ENCODE results near the gene GOLGA8N.
"Not testable (repeated sequence)": the region's sequence is repeated elsewhere in the genome, so short reads cannot be mapped to it uniquely, and the experiment has no call there.

The GOLGA8N gene

GRCh38 chr15:32615871-32616426, 22.7 kb downstream of the GOLGA8N start:
- not testable (repeated sequence) for H3K4me1 ChIP-seq (ENCODE audit: insufficient read depth, low read length); H3K27me3 ChIP-seq (ENCODE audit: insufficient read depth, low read length); H3K27ac ChIP-seq (ENCODE audit: low read length); H3K9me3 ChIP-seq (ENCODE audit: insufficient read depth, low read depth, low read length); H3K36me3 ChIP-seq (ENCODE audit: insufficient read depth, low read depth, low read length)
- Histone ChIP-seq H3K4me3 (ENCODE audit: low read length) (peak overlapping the region; percentile 80), H3K9ac (ENCODE audit: low read depth, low read length) (peak overlapping the region; percentile 92)

- H3K36me3 ChIP-seq (ENCODE audit: insufficient read depth, low read depth, low read length) = peaks cover 76% of the 10 kb centered on the region
- H3K27ac ChIP-seq (ENCODE audit: low read length) = no peak overlapping the region
- H3K4me1 ChIP-seq (ENCODE audit: insufficient read depth, low read length) = peaks cover 4% of the 10 kb centered on the region
- H3K9ac ChIP-seq (ENCODE audit: low read depth, low read length) = no peak overlapping the region
- no peaks in the 10 kb centered on the region for H3K27me3 ChIP-seq (ENCODE audit: insufficient read depth, low read length)
- H3K4me3 ChIP-seq (ENCODE audit: low read length) = no peak overlapping the region
- H3K9me3 ChIP-seq (ENCODE audit: insufficient read depth, low read depth, low read length) = no peaks in the 10 kb centered on the region
Measured at GRCh38 chr15:32636410-32636809, 43.2 kb downstream of the GOLGA8N start.

GRCh38 chr15:32636908-32637567, 43.8 kb downstream of the GOLGA8N start:
- Histone ChIP-seq H3K9ac (ENCODE audit: low read depth, low read length) (no peak overlapping the region), H3K4me1 (ENCODE audit: insufficient read depth, low read length) (peaks cover 4% of the 10 kb centered on the region), H3K27ac (ENCODE audit: low read length) (no peak overlapping the region), H3K4me3 (ENCODE audit: low read length) (no peak overlapping the region), H3K27me3 (ENCODE audit: insufficient read depth, low read length) (no peaks in the 10 kb centered on the region), H3K9me3 (ENCODE audit: insufficient read depth, low read depth, low read length) (no peaks in the 10 kb centered on the region), H3K36me3 (ENCODE audit: insufficient read depth, low read depth, low read length) (peaks cover 72% of the 10 kb centered on the region)

GRCh38 chr15:32637704-32638103, 44.4 kb downstream of the GOLGA8N start:
- H3K36me3 ChIP-seq (ENCODE audit: insufficient read depth, low read depth, low read length) = peaks cover 70% of the 10 kb centered on the region
- no peak overlapping the region for H3K4me3 ChIP-seq (ENCODE audit: low read length)
- H3K9me3 ChIP-seq (ENCODE audit: insufficient read depth, low read depth, low read length) = no peaks in the 10 kb centered on the region
- H3K9ac ChIP-seq (ENCODE audit: low read depth, low read length) = no peak overlapping the region
- H3K27ac ChIP-seq (ENCODE audit: low read length) = no peak overlapping the region
- H3K4me1 ChIP-seq (ENCODE audit: insufficient read depth, low read length) = peaks cover 6% of the 10 kb centered on the region
- no peaks in the 10 kb centered on the region for H3K27me3 ChIP-seq (ENCODE audit: insufficient read depth, low read length)

GRCh38 chr15:32641517-32642059, 48.3 kb downstream of the GOLGA8N start, which contains the start of gene SCG5:
Gene SCG5, plus strand, starts transcription at chr15:32641710. Its CDS starts 1,883 bp downstream, at chr15:32643593.
- peak within 1 kb of the TSS; percentile 76 for H3K27ac ChIP-seq (ENCODE audit: low read length)

GRCh38 chr15:32642667-32643435, 49.6 kb downstream of the GOLGA8N start:
- Histone ChIP-seq H3K9ac (ENCODE audit: low read depth, low read length) (peak overlapping the region; percentile 59; the same call in 1 of the 2 replicates), H3K27ac (ENCODE audit: low read length) (no peak overlapping the region), H3K4me3 (ENCODE audit: low read length) (peak overlapping the region; percentile 50; the same call in 1 of the 2 replicates), H3K27me3 (ENCODE audit: insufficient read depth, low read length) (no peaks in the 10 kb centered on the region), H3K9me3 (ENCODE audit: insufficient read depth, low read depth, low read length) (no peaks in the 10 kb centered on the region), H3K36me3 (ENCODE audit: insufficient read depth, low read depth, low read length) (peaks cover 19% of the 10 kb centered on the region), H3K4me1 (ENCODE audit: insufficient read depth, low read length) (peaks cover 13% of the 10 kb centered on the region)

More at GRCh38 chr15:32641517-32642059, 48.3 kb downstream of the GOLGA8N start, which contains the start of gene SCG5:
- H3K4me1 ChIP-seq (ENCODE audit: insufficient read depth, low read length) = peaks cover 13% of the 10 kb centered on the region
- H3K27me3 ChIP-seq (ENCODE audit: insufficient read depth, low read length) = no peaks in the 10 kb centered on the region
- H3K4me3 ChIP-seq (ENCODE audit: low read length) = peak within 1 kb of the TSS; percentile 91
- peak within 1 kb of the TSS; percentile 88; the same call in 1 of the 2 replicates for H3K9ac ChIP-seq (ENCODE audit: low read depth, low read length)
- peaks cover 31% of the 10 kb centered on the region for H3K36me3 ChIP-seq (ENCODE audit: insufficient read depth, low read depth, low read length)
- H3K9me3 ChIP-seq (ENCODE audit: insufficient read depth, low read depth, low read length) = no peaks in the 10 kb centered on the region

- no peaks in the 10 kb centered on the region for H3K27me3 ChIP-seq (ENCODE audit: insufficient read depth, low read length)
- H3K4me1 ChIP-seq (ENCODE audit: insufficient read depth, low read length) = peaks cover 13% of the 10 kb centered on the region
- no peak overlapping the region for H3K4me3 ChIP-seq (ENCODE audit: low read length)
- peaks cover 8% of the 10 kb centered on the region for H3K36me3 ChIP-seq (ENCODE audit: insufficient read depth, low read depth, low read length)
- no peak overlapping the region for H3K9ac ChIP-seq (ENCODE audit: low read depth, low read length)
- H3K9me3 ChIP-seq (ENCODE audit: insufficient read depth, low read depth, low read length) = no peaks in the 10 kb centered on the region
- H3K27ac ChIP-seq (ENCODE audit: low read length) = no peak overlapping the region
Measured at GRCh38 chr15:32643907-32644445, 50.7 kb downstream of the GOLGA8N start.

GRCh38 chr15:32646291-32646690, 53.0 kb downstream of the GOLGA8N start:
- H3K27ac ChIP-seq (ENCODE audit: low read length) = no peak overlapping the region
- peaks cover 10% of the 10 kb centered on the region for H3K4me1 ChIP-seq (ENCODE audit: insufficient read depth, low read length)
- H3K27me3 ChIP-seq (ENCODE audit: insufficient read depth, low read length) = no peaks in the 10 kb centered on the region
- H3K9ac ChIP-seq (ENCODE audit: low read depth, low read length) = no peak overlapping the region
- H3K36me3 ChIP-seq (ENCODE audit: insufficient read depth, low read depth, low read length) = no peaks in the 10 kb centered on the region
- no peaks in the 10 kb centered on the region for H3K9me3 ChIP-seq (ENCODE audit: insufficient read depth, low read depth, low read length)
- H3K4me3 ChIP-seq (ENCODE audit: low read length) = no peak overlapping the region

GRCh38 chr15:32649342-32649741, 56.1 kb downstream of the GOLGA8N start:
- Histone ChIP-seq H3K9me3 (ENCODE audit: insufficient read depth, low read depth, low read length) (no peaks in the 10 kb centered on the region), H3K9ac (ENCODE audit: low read depth, low read length) (no peak overlapping the region), H3K27ac (ENCODE audit: low read length) (no peak overlapping the region), H3K4me1 (ENCODE audit: insufficient read depth, low read length) (peaks cover 17% of the 10 kb centered on the region; the same call in 1 of the 2 replicates), H3K36me3 (ENCODE audit: insufficient read depth, low read depth, low read length) (no peaks in the 10 kb centered on the region), H3K4me3 (ENCODE audit: low read length) (no peak overlapping the region), H3K27me3 (ENCODE audit: insufficient read depth, low read length) (no peaks in the 10 kb centered on the region)

GRCh38 chr15:32651229-32651837, 58.1 kb downstream of the GOLGA8N start:
- no peaks in the 10 kb centered on the region for H3K36me3 ChIP-seq (ENCODE audit: insufficient read depth, low read depth, low read length)
- H3K4me3 ChIP-seq (ENCODE audit: low read length) = no peak overlapping the region
- peaks cover 21% of the 10 kb centered on the region; the same call in 1 of the 2 replicates for H3K4me1 ChIP-seq (ENCODE audit: insufficient read depth, low read length)
- H3K9ac ChIP-seq (ENCODE audit: low read depth, low read length) = no peak overlapping the region
- no peaks in the 10 kb centered on the region for H3K27me3 ChIP-seq (ENCODE audit: insufficient read depth, low read length)
- H3K27ac ChIP-seq (ENCODE audit: low read length) = no peak overlapping the region
- H3K9me3 ChIP-seq (ENCODE audit: insufficient read depth, low read depth, low read length) = no peaks in the 10 kb centered on the region

GRCh38 chr15:32652178-32652577, 58.9 kb downstream of the GOLGA8N start:
- H3K4me3 ChIP-seq (ENCODE audit: low read length) = no peak overlapping the region
- no peaks in the 10 kb centered on the region for H3K36me3 ChIP-seq (ENCODE audit: insufficient read depth, low read depth, low read length)
- H3K27ac ChIP-seq (ENCODE audit: low read length) = no peak overlapping the region
- H3K4me1 ChIP-seq (ENCODE audit: insufficient read depth, low read length) = peaks cover 21% of the 10 kb centered on the region; the same call in 1 of the 2 replicates
- no peak overlapping the region for H3K9ac ChIP-seq (ENCODE audit: low read depth, low read length)
- H3K9me3 ChIP-seq (ENCODE audit: insufficient read depth, low read depth, low read length) = no peaks in the 10 kb centered on the region
- H3K27me3 ChIP-seq (ENCODE audit: insufficient read depth, low read length) = no peaks in the 10 kb centered on the region

Measured in iPS-20b (cell line).